Occipital lobe (tissue), 2 donors: ENCODE data around the gene NHERF1. TPM values are rescaled to one million over a fixed set of nuclear protein-coding genes. Genes with fewer than 3 reads are reported as not detected.
A peak's percentile ranks its signal among the peaks of the same experiment; 100 is the strongest.

ENCODE experiments used
- DNase-seq: peaks from one replicate; lab custom pipeline; 2025; lab: John Stamatoyannopoulos, UW
- total RNA-seq: library from RNA; depleted of rRNA; stranded (reverse); fragments of >200 nt; gene quantifications from one replicate; pipeline ENCODE4 v1.2.3, GENCODE V29; 2014

The NHERF1 gene
- total RNA-seq, 1 donor from 2014 or later = 7.0 TPM

DNA sequence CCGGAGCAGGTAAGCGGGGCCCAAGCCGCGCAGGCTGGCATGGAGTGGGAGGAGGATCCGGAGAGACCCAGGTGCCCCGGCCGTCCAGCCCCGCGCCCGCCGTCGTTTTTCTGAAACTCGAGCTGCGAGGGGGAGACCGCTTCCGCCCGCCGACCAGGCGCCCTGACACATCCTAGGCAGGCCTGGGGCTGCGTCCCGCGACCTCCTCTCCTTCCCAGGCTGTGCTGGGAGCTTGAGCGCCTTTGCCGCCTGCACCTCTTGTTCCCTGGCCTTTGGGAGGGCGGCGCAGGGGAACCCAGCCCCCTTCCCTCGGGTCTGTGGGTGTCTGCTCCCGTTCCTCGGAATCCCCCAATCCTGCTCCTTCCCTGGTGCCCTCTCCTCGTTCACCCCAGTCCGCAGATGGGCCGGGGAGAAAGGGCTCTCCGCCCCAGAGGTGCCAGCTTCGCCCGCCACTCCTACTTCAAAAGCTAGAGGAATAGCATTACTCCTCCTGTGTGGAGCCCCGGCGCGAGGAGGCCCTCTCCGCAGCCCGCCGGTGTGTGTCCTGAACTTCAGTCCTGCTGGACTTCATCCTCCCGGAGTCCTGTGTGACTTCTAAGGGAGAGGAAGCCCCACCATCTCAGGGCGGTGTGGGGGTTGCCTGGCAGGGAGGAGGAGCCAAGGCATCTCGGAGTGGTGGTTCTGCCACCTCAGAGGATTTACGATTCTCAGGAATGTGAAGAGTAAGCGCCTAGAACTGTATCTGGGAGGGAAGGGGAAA is 1.0 kb downstream of the NHERF1 start:
- no peak for DNase-seq

DNA sequence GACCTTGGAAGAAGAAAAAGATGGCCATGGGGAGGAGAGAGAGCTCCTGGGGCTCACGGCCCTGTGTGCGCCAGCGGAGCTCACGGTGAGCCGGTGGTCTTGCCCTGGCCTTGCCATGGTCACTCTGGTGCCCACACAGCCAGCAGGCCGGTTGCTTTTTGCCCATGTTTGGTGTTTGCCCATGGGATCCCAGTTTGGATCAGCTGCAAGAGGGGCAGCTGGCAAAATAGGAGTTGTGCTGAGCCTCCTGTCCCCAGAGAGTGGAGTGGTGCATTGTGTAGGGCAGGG is 1.6 kb downstream of the NHERF1 start:
- DNase-seq = no peak

DNA sequence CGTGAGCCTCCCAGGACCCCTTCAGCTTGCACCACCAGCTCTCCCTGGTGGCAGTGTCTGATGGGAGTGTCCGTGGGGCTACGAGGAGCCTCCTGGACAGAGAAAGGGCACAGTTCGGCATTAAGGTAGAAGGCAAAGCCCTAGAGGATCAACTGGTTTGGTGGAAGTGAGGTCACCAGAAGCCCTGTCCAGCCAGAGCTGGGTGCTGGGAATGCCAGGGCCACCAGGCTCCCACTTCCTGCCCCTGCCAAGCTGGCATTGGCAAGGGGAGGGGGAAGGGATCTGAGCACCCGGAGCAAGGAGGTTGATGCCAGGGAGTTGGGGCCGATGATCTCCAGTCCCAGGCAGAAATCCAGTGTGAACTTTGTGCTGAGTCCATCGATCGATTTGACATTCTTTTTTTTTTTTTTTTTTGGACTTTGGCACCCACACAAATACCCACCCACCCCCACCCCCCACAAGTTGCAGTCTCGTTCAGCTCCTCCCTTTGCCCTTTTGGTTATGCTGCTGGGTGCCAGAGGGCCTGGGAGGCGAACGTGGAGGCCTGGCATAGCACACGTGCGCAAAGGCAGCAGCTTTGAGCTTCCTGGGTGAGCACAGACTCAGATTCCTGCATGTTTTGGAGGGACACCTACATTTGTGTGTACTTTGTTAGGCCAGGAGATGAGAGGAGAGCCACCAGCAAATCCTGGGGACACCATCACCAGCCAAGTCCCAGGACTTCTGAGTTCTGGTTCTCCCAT is 2.1 kb downstream of the NHERF1 start:
- DNase-seq = no peak

DNA sequence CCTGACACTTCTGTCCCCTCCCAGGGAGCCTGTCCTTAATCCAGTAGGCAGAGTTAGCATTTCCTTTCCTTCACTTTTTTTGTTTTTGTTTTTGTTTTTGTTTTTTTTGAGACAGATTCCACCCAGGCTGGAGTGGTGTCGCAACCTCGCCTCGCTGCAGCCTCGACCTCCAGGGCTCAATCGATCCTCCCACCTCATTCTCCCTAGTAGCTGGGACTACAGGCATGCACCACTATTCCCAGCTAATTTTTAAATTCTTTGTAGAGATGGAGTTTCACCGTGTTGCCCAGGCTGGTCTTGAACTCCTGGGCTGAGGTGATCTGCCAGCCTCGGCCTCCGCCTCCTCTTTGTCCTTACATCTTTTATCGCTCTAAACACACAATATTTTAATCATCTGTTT is 4.0 kb downstream of the NHERF1 start:
- DNase-seq = no peak

DNA sequence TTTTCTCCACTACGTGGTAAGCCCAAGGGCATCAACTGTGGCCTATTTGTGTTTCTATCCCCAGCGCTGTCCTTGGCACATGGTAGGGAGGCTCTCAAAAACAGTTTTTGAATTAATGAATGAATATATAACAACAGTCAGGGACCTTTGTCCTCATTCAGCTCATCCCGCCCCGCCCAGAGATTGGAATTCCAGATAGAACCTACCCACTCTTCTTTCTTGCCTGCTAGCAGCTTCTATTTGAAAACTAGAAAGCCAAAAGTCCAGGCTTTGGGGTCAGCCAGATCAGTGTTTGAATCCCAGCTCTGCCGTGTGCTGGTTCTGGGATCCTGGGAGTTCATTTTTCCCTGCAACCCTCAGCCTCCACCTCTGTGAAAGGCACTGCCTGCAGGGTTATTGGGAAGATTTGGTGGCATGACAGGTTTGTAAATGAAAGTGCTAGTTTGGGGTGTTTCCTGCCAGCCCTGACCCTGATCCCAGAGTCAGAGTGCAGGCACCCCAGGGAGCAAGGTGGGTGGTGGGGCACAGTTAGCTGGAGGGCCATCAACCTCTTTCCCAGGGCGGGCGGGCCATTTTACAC is 4.5 kb downstream of the NHERF1 start:
- no peak for DNase-seq

DNA sequence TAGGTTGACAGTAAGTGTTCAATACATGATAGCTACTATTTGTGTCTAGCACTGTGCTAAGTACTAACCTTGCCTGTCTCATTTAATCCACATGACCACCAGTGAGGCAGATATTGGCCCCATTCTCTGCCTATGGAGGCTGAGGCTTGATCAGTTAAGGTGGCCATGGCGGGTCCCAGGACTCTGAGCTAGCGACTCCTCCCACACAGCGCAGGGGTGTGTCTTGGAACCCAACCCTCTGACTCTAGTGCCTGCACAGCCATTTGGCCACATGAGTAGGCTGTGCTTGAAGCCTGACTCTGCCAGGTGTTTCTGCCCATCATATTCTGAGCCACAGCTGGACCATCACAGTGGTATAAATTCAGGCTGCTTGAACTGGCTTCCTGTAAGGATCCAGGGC is 6.4 kb downstream of the NHERF1 start:
- no peak for DNase-seq

DNA sequence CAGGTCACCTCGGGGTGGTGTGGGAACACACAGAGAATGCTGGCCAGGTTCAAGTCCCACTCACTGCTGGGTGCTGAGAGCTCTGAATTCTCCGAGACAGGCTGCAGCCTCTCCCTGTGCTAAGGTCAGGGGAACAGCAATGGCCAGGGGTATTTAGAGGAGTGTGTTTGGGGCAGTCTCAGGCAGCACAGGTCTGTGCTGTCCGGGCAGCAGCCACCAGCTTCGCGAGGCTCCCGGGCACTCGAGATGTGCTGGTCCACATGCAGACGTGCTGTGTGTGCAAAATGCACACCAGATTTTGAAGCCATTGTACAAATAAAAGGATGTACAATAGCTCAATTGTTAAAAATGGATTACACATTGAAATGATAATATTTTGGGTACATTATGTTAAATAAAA is 7.1 kb downstream of the NHERF1 start:
- DNase-seq = no peak

DNA sequence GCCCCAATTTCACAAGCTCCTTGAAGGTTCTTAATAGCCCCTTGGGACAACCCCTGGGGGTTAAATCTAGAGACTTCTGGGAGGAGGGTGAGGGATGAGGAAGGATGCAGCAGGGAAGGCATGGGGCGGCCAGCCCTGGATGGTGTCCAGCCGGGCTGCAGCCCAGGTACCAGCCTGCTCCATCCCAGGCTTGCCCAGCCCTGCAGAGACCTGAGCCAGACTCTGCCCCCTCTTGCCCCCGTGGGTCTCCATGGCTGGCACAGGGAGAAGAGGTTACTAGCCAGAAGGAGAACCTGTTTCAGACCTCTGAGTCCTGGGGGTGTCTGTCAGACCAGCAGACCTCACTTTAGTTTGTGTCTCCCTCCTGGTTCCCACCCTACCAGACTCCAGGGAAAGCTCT is 8.5 kb downstream of the NHERF1 start:
- DNase-seq = no peak

DNA sequence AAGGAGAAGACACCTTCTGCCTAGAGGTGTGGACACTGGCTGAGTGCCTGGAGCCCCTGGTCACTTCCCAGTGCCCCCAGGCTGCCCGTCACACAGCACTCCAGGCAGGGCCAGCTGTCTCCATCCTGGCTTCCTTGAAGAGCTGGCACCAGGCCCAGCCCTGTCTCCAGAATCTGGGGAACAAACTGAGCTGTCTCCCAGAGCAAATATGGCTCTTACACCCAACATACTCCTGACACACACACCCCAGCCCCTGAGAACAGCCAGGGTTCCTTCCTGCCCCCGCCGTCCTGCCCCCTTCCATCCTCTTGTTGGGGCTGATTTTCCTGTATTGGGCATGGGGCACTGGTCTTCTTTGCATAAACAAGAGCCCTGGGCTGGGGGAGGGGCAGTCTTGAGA is 9.1 kb downstream of the NHERF1 start:
- DNase-seq = no peak

DNA sequence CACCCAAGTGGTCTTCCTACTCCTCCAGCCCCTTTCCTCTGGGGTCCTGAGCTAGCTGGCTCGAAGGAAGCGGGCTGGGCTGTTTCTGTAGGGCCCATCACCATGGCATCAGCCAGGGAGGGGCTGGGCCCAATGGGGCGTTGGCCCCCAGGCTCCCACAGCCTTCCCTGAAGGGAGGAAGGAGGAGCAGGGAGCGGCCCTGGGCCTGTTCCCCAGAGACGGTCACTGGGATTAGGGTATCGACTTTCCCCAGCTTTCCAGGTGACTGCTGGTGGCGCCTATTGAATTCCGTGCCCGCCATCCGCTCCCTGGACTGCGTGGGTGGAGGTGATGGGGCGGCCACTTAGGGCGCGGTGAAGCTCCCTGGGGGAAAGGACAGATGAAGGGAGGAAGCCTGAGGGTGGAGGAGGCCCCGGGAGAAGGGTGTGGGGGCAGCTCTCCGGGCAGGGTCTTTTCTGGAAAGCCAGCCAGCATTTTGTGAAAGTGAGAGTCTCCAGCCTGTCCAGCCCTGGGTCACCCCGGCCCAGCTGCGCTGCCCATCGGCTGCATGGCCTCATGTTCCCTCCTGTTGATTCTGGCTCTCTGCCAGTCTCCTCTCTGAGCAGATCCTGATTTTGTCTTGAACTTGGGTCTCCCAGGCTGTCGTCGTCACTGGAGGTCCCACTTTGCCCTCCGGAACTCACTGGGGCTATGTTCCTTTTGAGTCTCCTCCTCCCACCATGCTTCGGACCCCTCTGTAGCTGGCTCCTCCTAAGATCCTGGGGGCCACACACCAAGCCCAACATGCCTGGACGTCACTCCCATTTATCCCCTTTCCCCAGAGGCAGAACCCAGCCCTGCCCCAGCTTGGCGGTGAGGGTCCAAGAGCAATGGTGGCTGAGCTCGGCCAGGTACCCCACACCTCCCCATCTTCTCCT is 9.8 kb downstream of the NHERF1 start:
- no peak for DNase-seq

DNA sequence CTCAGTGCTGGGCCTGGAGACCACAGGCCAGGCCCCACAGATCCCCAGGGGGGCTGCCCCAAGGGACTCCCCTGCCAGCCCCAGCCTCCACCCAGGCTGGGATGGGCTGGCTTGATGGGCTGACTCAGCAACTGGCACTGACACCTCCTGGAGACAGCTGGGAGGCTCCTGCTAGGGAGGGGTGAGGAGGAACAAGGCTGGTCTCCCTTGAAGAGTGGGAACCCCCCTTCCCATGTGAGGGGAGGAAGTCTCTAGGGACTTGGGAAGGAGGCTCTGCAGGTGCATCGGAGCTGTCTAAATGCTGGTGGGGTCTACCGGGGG is 10.4 kb downstream of the NHERF1 start:
- DNase-seq = no peak

DNA sequence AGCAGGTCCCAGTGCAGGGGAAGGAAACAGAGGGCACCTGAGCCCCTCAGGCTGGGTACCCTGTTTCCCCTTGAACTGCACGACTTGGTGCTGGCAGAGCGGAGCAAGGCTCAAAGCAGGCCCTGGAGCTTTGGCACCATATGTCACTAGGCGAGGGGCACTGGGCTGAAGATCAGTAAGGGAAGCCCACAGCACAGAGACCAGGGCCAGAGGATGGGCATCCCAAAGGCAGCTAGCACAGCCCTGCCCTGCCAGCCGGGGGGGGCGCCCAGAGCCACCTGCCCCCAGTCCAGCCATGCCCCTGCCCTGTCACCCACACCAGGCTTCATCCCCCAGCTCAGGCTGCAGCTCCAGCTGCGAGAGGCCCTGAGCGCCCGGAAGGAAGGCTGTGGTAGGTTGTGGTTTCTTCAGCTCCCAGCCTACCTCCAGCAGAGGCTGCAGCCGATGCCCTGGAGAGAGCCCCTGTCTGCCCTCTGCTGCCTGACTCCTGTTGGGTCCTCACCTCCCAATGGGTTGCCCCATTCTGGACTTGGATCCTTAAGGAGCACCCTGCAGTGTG is 10.9 kb downstream of the NHERF1 start:
- DNase-seq = no peak

DNA sequence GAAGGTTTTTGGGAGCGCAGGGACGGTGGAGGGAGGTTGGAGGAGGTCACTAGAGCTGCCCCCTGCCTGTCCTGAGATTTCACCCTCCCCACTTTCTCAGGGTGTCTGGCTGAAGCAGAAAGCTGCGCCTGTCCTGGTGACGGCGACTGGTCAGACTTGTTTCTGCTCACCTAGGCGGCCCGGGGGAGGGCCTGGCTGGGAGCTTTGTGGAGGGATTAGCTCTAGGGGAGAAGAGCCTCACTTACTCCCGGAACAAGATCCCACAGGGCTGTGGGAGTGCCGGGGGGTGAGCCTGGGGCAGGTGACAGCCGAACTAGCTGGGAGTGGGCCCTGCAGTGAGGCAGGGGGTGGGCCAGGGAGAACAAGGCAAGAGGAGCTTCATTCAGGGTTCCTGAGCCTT is 11.5 kb downstream of the NHERF1 start:
- DNase-seq = no peak

DNA sequence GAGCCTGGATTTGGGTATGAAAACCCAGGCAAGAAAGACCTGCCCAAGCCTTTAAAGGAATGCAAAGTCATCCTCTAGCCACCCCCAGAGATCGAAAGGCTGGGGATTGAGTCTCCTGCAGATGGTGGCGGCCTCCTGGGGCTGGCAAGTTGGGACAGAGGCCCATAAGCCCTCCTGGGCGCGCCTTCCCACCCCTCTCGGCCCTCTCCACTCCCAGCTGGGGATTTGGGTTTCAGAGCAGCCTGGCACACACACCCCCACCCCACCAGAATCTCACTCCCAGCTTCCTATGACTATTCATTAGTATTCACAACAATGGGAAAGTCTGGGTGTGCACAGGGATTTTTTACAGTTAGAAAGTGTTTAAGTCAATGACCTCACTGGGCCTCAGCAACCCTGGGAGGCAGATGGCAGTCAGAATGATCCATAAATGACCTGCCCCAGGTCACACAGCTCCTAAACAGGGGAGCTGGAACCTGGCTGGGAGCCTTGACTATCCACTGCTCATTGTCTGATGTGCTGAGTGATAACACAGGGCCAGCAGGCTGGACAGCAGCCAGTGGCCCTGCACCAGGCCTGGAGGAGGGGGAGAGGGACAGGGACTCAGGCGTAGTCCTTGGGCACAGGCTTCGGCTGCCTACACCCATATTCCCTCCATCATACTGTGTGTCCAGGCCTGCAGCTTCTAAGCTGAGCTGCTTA is 12.1 kb downstream of the NHERF1 start:
- DNase-seq = no peak

DNA sequence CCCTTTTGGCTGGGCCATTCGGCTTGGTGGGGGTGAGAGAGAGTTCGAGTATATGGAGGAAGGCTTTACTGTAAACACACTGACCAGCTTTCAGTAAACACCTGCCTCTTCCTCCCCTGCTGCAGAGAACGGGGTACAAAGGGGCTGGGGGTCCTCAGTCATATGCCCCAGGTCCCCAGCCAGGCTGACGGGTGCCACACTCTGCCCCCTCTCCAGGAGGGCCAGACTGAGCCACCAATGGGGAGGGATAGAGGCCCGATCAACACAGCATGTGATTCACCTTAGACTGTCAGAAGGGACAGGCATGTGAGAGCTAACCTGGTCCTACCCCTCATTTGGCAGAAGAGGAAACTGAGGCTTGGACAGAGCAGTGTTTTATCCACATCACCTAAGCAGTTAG is 13.0 kb downstream of the NHERF1 start:
- DNase-seq = no peak

DNA sequence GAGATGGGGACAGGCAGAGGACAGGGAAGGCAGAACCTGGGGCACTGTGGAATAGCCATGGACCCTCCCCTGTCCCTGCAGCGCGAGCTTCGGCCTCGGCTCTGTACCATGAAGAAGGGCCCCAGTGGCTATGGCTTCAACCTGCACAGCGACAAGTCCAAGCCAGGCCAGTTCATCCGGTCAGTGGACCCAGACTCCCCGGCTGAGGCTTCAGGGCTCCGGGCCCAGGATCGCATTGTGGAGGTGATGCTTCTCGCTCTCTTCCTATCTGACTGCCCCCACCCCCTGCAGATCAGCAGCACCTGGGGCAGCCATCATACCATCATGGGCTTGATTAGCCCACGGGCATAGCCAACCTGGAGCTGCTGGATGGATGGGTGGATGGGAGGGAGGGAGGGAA is 13.5 kb downstream of the NHERF1 start:
- DNase-seq = no peak

DNA sequence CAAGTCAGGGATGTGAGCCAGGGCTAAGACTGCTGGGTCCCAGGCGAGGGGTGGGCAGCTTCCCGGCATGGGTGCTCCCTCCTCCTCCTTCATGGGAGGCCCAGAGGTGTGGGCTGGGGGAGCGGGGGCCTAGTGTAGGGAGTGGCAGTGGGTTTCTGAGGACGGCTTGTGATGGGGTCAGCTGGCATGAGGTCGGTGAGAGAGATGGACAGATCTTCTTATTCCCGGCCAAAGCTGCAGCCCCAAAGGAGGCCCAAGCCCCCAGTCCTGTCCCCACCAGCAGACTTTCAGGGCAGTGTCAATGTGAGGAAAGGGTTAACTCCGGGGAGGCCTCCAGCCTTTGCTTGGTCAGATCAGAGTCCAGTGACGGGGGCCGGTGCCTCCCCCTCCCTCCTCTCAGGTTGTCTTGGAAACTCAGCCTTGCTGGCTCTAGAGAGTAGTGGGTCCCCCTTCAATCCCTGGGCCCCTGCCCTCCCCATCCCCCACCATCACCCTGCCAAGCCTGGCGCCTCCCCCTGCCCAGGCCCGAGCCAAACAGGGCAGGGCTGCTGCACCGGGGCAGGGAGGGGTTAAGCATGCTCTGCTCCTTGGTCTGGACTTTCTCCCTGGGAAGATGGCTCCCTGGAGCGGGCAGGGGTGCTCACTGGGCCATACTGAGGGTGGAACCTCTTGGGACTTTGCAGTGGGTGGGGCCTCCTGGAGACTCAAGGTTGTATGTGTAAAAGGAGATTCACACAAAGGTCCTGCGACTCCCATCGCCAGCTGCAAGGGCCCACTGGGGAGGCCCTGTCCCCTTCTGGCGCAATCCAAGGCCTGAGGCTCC is 15.3 kb downstream of the NHERF1 start:
- DNase-seq = no peak

DNA sequence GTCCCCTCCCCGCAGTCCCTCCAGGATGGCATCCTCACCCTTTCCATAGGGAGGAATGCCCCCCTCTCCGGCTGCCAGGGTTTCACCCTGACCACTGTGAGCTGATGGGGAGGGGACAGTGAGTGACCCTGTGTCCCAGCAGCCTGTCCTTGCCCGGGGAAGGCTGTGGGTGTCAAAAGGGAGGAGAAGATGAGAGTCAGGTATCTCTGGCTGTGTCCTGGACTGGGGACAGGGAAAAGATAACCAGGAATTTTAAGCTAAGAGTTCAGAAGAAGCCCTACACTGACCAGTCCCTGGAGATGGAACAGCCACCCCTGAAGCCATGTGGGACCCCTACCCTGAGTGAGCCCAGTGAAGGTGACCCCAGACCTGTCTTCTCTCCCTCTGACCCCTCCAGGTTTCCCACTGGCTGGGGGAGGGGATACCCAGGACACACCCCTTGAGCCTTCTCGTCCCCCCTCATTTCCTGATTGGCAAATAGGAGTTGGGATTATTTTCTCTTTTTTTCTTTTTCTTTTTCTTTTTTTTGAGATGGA is 16.4 kb downstream of the NHERF1 start:
- no peak for DNase-seq

DNA sequence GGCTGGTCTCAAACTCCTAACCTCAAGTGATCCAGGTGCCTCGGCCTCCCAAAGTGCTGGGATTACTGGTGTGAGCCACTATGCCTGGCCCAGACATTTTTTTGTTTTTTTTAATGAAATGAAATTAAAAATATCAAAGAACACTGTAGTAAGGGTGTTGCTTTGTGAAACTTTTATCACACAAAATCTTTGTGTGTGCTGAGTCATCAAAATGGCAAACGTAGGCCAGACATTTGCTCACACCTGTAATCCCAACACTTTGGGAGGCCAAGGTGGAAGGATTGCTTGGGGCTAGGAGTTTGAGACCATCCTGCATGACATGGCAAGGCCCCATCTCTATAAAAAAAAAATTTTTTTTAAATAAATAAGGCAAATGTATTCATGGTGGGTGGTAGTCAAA is 18.0 kb downstream of the NHERF1 start:
- no peak for DNase-seq

DNA sequence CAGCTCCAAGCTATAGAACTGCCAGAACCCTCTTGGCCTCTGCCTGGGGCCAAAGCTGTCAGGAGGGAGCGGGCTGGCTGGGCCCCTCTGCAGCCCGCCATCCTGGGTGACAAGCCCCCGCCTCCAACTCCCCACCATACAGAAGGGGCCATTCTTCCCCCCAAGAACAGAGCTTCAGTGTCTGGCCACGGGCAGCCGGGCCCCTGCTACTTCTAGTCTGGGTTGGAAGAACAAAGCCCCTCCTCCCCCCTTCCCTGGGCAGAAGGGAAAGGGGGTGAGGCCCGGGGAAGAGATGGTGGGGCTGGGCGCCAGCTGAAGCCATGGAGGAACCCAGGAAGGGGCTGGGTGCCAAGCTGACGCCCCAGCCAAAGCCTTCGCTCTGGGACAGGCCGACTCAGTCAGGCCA is 18.7 kb downstream of the NHERF1 start:
- DNase-seq = peak; percentile 72
